Stimulated activated CD8-positive, alpha-beta memory T cell treated with anti-CD3 and anti-CD28 coated beads, Interleukin-7, amount 100 ng/mL, for 1 hour (primary cell): ENCODE results near the gene TREX2.

ENCODE experiments used
- DNase-seq, 2 donors: peaks; one replicate each; pipeline ENCODE4 v3.0.0-alpha.2; 2020; ENCODE audit warnings: low read depth in 2 of 2

Gene TREX2

GRCh38 chrX:153455571-153455970 lies 9.7 kb upstream of the TREX2 start:
- DNase-seq = no peak

- DNase-seq = no peak
Observed at GRCh38 chrX:153454901-153455550, 9.2 kb upstream of the TREX2 start.

GRCh38 chrX:153450949-153451277 lies 5.1 kb upstream of the TREX2 start:
- DNase-seq = no peak

DNA sequence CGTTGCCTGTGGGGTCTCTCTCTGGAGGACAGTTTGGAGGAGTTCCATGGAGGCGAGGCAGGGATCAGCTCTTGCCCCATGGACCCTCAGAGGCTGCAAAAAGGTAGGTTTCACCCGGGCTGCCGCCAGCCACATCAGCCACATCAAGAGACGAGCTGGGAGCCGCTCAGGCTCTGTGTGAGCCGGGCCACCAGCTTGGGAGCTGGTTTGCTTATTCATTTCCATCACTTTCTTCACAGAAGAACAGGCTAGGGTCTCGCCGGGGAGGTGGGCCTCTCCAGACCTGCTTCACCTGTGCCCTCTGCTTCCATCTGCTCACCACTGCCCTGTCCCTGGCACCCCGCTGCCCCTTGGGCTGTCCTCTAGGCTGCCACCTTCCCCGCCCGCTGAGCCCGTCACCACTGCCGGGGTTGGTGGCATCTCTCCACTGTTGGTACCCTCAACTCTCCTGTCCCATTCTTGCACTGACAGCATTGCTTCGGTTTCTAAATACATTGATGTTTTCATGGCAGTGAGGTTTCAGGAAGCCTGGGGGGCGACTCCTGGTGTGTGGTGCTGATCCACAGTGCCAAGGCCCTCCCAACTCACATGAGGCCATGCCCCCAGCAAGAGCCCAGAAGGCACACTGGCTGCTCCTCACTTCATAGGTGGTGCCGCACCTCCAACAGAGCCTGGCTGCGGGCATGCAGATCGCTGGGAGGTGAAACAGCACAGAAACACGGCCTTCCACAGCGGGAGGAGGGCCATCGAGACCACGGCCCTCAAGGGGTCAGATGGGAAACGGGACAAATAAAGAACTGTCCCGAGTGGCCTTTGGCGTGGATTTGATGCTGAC lies 4.5 kb upstream of the TREX2 start:
- DNase-seq = no peak

GRCh38 chrX:153449368-153450113 lies 3.7 kb upstream of the TREX2 start:
- DNase-seq = no peak

- no peak for DNase-seq
Observed at GRCh38 chrX:153448556-153449367, 2.9 kb upstream of the TREX2 start.

DNA sequence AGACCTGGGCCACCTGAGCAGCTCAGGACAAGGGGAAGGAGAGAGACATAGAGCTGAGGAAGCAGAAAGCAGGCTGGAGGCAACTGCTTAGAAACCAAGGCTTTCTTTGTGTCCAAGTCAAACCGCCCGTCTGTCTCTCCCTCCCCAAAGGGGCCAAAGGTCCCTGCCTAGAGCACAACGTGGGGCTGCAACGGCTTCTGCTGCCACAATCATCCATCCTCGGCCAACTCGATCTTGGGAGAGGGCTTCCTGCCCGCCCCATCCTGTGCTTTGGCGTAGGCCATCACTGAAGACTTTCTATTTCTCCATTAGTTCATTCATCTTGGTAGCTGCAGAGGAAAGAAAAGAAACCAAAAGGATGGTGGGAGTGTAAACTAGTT lies 1.7 kb upstream of the TREX2 start:
- DNase-seq = no peak

GRCh38 chrX:153446950-153447580 lies 1.2 kb upstream of the TREX2 start:
- no peak for DNase-seq

DNA sequence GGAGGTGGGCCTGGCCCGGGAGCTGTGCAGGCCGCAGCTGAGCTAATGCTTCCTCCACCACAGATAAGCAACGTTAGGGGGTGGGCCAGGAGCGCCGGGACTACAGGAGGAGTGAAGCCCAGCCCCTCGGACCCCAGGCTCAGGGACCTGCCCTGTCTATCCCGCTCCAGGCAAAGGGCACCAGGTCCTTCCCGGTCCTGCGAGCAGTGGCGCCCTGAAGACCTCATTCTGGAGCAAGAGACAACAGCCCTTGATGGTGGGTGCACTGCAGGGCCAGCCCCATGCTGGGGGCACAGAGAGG lies 730 bp upstream of the TREX2 start:
- DNase-seq = no peak

GRCh38 chrX:153445106-153445855 lies 575 bp downstream of the TREX2 start:
- DNase-seq = no peak

- no peak for DNase-seq
Observed at GRCh38 chrX:153444333-153445011, 1.4 kb downstream of the TREX2 start.

GRCh38 chrX:153443476-153444332 lies 2.2 kb downstream of the TREX2 start:
- DNase-seq = no peak

GRCh38 chrX:153442463-153442862 lies 3.4 kb downstream of the TREX2 start:
- DNase-seq = no peak

GRCh38 chrX:153441981-153442380 lies 3.9 kb downstream of the TREX2 start:
- no peak for DNase-seq

DNA sequence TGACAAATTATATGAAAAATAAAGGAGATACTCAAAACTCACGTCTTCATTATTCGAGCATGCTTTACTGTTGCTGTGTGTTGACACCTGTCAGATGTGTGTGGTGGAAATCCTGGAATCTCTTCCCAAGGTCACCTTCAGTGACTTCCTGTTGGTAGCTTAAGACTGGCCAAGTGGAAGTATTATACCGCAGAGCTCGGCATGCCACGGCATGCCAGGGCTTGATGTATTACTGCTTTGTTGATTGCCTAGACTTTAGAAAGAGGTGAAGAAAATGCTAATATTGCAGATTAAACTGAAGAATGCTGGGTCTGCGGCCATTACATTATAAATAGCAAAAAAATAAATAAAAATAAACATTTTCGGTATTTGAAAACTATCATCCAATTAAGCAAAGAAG lies 4.6 kb downstream of the TREX2 start:
- no peak for DNase-seq

DNA sequence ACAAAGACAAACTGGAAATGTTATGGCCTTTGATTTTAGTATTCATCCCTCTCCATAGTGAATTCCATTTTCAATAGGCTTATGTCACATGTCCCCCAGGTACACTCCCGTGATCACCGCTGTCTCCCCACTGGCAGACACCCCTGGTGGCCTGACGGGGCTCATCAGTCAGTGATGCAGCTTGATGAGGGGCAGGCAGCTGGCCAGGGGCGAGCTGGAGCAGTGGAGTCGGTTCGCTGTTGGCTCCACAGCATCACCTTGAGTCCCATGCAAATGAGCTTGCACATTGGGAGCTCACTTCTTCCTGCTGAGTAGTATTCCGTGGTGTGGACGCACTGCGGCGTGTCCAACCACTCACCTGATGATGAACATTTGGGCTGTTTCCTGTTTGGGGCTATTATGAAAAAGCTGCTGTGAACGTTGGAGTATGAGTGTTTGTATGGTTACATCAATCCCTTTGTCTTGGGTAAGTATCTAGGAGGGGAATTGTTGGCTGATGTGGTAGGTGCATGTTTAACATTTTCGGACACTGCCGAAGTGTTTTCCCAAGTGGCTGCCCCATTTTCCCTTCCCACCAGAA lies 5.2 kb downstream of the TREX2 start:
- no peak for DNase-seq

- DNase-seq = no peak
Observed at GRCh38 chrX:153439977-153440376, 5.9 kb downstream of the TREX2 start.

DNA sequence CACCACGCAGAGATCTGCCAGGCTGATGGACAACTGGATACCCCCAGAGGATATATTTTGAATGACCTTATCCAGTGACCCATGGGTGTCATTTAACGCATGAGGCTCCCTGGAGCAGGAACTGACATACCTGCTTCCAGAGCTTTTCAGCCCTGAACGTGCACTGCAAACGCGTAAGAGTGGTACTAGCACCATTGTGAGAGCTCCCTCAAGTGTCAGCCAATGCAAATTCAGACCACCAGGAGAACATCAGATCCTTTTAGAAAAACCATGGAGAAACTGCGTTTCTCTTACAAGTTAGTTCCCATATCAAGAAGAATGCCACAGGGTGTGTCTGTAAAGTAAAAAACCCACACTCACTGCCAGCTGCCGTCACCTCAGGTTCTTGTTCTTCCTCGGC lies 7.3 kb downstream of the TREX2 start:
- DNase-seq = no peak

- no peak for DNase-seq
Observed at GRCh38 chrX:153435845-153436244, 10.0 kb downstream of the TREX2 start.
